SU-DHL-6 (cell line): ENCODE measurements around the gene MRM2.

Source experiments
- CTCF ChIP-seq: fragments of 200-600 bp; sonication (generic); IDR thresholded peaks from one replicate; pipeline ENCODE4 v1.5.1; 2017; ENCODE audit warnings: antibody characterized with exemption, mild to moderate bottlenecking, low read length, moderate library complexity; ENCODE audit not compliant: insufficient read depth, poor library complexity, severe bottlenecking
- EZH2phosphoT487 ChIP-seq: fragments of 200-600 bp; sonication (generic), shearing (Covaris generic); conservative IDR thresholded peaks from 2 replicates; pipeline ENCODE4 v1.6.1; 2018; ENCODE audit warnings: mild to moderate bottlenecking, antibody characterized with exemption, low read length, moderate library complexity, mixed read lengths

DNA sequence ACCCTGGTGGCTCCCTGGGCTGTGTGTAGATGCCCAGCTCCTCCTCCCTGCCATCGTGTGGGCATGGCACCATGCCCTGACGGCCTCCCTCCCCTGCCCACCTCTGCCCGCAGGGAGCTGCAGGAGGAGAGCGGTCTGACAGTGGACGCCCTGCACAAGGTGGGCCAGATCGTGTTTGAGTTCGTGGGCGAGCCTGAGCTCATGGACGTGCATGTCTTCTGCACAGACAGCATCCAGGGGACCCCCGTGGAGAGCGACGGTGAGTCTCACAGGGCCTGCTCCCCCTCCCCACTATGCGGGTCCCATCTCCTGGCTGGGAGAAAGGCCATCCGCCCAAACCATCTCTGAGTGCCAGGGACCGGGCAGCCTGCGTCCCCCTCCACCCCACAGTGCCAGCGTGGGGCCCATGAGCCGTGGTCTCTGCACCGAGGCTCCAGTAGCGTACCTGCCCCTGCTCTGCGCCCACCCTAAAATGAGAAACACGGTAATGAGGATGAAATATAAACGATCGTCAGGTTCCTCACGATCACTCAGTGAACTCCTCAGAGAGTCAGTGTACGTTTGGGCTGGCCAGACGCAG is 7.8 kb upstream of the MRM2 start:
- TF ChIP-seq CTCF = no peak
- TF ChIP-seq EZH2phosphoT487 = no peak
